A549 (cell line): ENCODE measurements around the gene DOC2A. TPM values are rescaled to one million over a fixed set of nuclear protein-coding genes. Genes with fewer than 3 reads are reported as not detected.

Experiments used
- ATAC-seq, 2 experiments: fragments of 200-7000 bp in 1 of 2; fragments of >200 bp in 1 of 2; cut with Nextera tagmentation in 1 of 2; cut with Tn5 transposase in 1 of 2; 3 replicates each; pipeline versions ENCODE4 v1.8.0 to v1.9.1; 2018 to 2020; ENCODE audit warnings: mild to moderate bottlenecking in 1 of 2, moderate library complexity in 1 of 2
- CTCF ChIA-PET: fragments of 300-600 bp; sonication (Branson Sonifier 250); formaldehyde crosslinking; extraction: SDS; loops from one replicate; lab custom pipeline; 2021; ENCODE audit warnings: antibody characterized with exemption, inconsistent platforms; lab: Yijun Ruan, JAX
- POLR2A ChIA-PET: fragments of 350-600 bp; formaldehyde crosslinking; extraction: SDS; loops from one replicate; lab custom pipeline; 2021; ENCODE audit warnings: antibody characterized with exemption, inconsistent platforms; lab: Yijun Ruan, JAX
- DNase-seq, 2 experiments: peaks; one replicate each; pipeline versions ENCODE4 v3.0.0 to v3.0.0-alpha.2; 2011 to 2016; ENCODE audit warnings: low read depth in 1 of 2, low spot score in 1 of 2
- FAIRE-seq: peaks from 2 replicates; lab custom pipeline; 2011; peaks lifted over from hg19 to GRCh38; lab: Jason Lieb, UNC
- H3K27ac ChIP-seq, 2 experiments: fragments of >200 bp; sonication (Bioruptor Twin); formaldehyde crosslinking; 3 replicates each; pipeline ENCODE4 v1.5.1; 2016 to 2017
- H3K4me1 ChIP-seq: fragments of >200 bp; sonication (Bioruptor Twin); formaldehyde crosslinking; 3 replicates; pipeline ENCODE4 v1.6.1; 2016
- H3K4me2 ChIP-seq: fragments of >200 bp; sonication (Bioruptor Twin); formaldehyde crosslinking; 3 replicates; pipeline ENCODE4 v1.6.1; 2016
- H3K4me3 ChIP-seq: fragments of >200 bp; sonication (Bioruptor Twin); formaldehyde crosslinking; 3 replicates; pipeline ENCODE4 v1.5.1; 2016
- H3K9me3 ChIP-seq: fragments of >200 bp; sonication (Bioruptor Twin); formaldehyde crosslinking; 3 replicates; pipeline ENCODE4 v1.6.1; 2016
- BHLHE40 ChIP-seq: IDR thresholded peaks from 2 replicates; pipeline ENCODE4 v1.6.1; 2012; ENCODE audit warnings: low read depth, low read length, inconsistent platforms
- CEBPB ChIP-seq, 2 experiments: fragments of >200 bp in 1 of 2; sonication (Bioruptor Twin) in 1 of 2; formaldehyde crosslinking in 1 of 2; IDR thresholded peaks; 2 replicates each; pipeline ENCODE4 v1.6.1; 2012 to 2016
- CHD2 ChIP-seq: fragments of 150-350 bp; IDR thresholded peaks from 2 replicates; pipeline ENCODE4 v1.6.1; 2014; ENCODE audit warnings: low read length; ENCODE audit not compliant: partially characterized antibody
- ESRRA ChIP-seq: fragments of 150-350 bp; IDR thresholded peaks from 2 replicates; pipeline ENCODE4 v1.6.1; 2014; ENCODE audit warnings: mild to moderate bottlenecking, low read length, borderline replicate concordance
- FOXS1 ChIP-seq: fragments of 250-450 bp; sonication (Bioruptor Pico); IDR thresholded peaks from 2 replicates; pipeline ENCODE4 v1.5.0; 2020; ENCODE audit warnings: mild to moderate bottlenecking, moderate library complexity
- GATA3 ChIP-seq: IDR thresholded peaks from 2 replicates; pipeline ENCODE4 v1.6.1; 2012; ENCODE audit warnings: borderline replicate concordance
- HDAC2 ChIP-seq: fragments of 200-600 bp; sonication (generic); IDR thresholded peaks from 2 replicates; pipeline ENCODE4 v1.6.1; 2016
- HEYL ChIP-seq: fragments of 250-450 bp; sonication (Bioruptor Pico); IDR thresholded peaks from 2 replicates; pipeline ENCODE4 v1.8.0; 2021; ENCODE audit warnings: mild to moderate bottlenecking, moderate library complexity
- HOXA7 ChIP-seq: fragments of 250-450 bp; sonication (Bioruptor Pico); IDR thresholded peaks from 2 replicates; pipeline ENCODE4 v1.5.0; 2020; ENCODE audit warnings: mild to moderate bottlenecking, moderate library complexity
- KDM1A ChIP-seq: fragments of 200-600 bp; sonication (generic); IDR thresholded peaks from 2 replicates; pipeline ENCODE4 v1.6.1; 2016; ENCODE audit warnings: low read depth, mild to moderate bottlenecking
- KDM5A ChIP-seq: fragments of 200-600 bp; sonication (generic); IDR thresholded peaks from 2 replicates; pipeline ENCODE4 v1.6.1; 2016; ENCODE audit warnings: antibody characterized with exemption, mild to moderate bottlenecking
- MAZ ChIP-seq: fragments of 150-350 bp; IDR thresholded peaks from 2 replicates; pipeline ENCODE4 v1.6.1; 2014; ENCODE audit warnings: antibody characterized with exemption, low read depth, low read length, borderline replicate concordance
- NFE2L2 ChIP-seq: fragments of 150-350 bp; conservative IDR thresholded peaks from 2 replicates; pipeline ENCODE4 v1.6.1; 2014; ENCODE audit warnings: low read length
- PHF8 ChIP-seq: fragments of 200-600 bp; sonication (generic); IDR thresholded peaks from 2 replicates; pipeline ENCODE4 v1.6.1; 2016; ENCODE audit warnings: low read depth, mild to moderate bottlenecking, antibody characterized with exemption, moderate library complexity, borderline replicate concordance
- POLR2AphosphoS2 ChIP-seq: conservative IDR thresholded peaks from 2 replicates; pipeline ENCODE4 v1.6.1; 2012; ENCODE audit warnings: low read length, improper control_type of control experiment, inconsistent platforms
- RAD21 ChIP-seq, 2 experiments: fragments of >200 bp in 1 of 2; sonication (Bioruptor Twin) in 1 of 2; formaldehyde crosslinking in 1 of 2; IDR thresholded peaks in 1 of 2; conservative IDR thresholded peaks in 1 of 2; 2 replicates in 1 of 2; 3 replicates in 1 of 2; pipeline ENCODE4 v1.6.1; 2012 to 2018; ENCODE audit warnings: inconsistent platforms in 1 of 2
- REST ChIP-seq: fragments of 200-600 bp; sonication (generic); IDR thresholded peaks from 2 replicates; pipeline ENCODE4 v1.6.1; 2016; ENCODE audit warnings: antibody characterized with exemption, mild to moderate bottlenecking, moderate library complexity
- RNF2 ChIP-seq: fragments of 200-600 bp; sonication (generic); IDR thresholded peaks from 2 replicates; pipeline ENCODE4 v1.6.1; 2016; ENCODE audit warnings: low read depth, mild to moderate bottlenecking, antibody characterized with exemption, moderate library complexity, borderline replicate concordance
- SMC3 ChIP-seq: fragments of >200 bp; sonication (Bioruptor Twin); formaldehyde crosslinking; IDR thresholded peaks from 3 replicates; pipeline ENCODE4 v1.6.1; 2018; ENCODE audit warnings: inconsistent platforms
- ZNF302 ChIP-seq: fragments of 250-450 bp; sonication (Bioruptor Pico); IDR thresholded peaks from 2 replicates; pipeline ENCODE4 v1.9.0; 2021; ENCODE audit warnings: inconsistent platforms, mild to moderate bottlenecking, moderate library complexity
- ZSCAN20 ChIP-seq: fragments of 250-450 bp; sonication (Bioruptor Pico); IDR thresholded peaks from 2 replicates; pipeline ENCODE4 v1.8.0; 2022; ENCODE audit warnings: mild to moderate bottlenecking, moderate library complexity
- WGBS: methylation state at CpG from one replicate; pipeline ENCODE4 v1.1.6; 2017; ENCODE audit errors: missing lambda C conversion rate; 5-methylcytosine and 5-hydroxymethylcytosine counted together
- polyA plus RNA-seq, 4 experiments: library from polyadenylated mRNA; depleted of rRNA in 3 of 4; stranded (reverse); fragments of >200 nt; fragmentation: RNase III in 1 of 4; extraction: RNeasy Plus Mini Kit Qiagen cat#74134 plus additional on column Dnase treatment in 1 of 4; gene quantifications; 2 replicates in 3 of 4; 3 replicates in 1 of 4; pipeline ENCODE4 v1.2.3, GENCODE V29; 2011 to 2017
- TF ChIP-seq, protein P1 (sequence below): fragments of 150-350 bp; IDR thresholded peaks from 2 replicates; pipeline ENCODE4 v1.6.1; 2014; ENCODE audit warnings: low read depth, mild to moderate bottlenecking, low read length
- TF ChIP-seq, protein P2 (sequence below): fragments of 450-650 bp; IDR thresholded peaks from 2 replicates; pipeline ENCODE4 v1.6.1; 2014; ENCODE audit warnings: antibody characterized with exemption

DOC2A gene
- polyA plus RNA-seq, 2 of the 4 experiments (the other 2 are of a cell fraction) = 2.5 to 5.5 TPM

- POLR2A ChIA-PET = no interaction called here
- Histone ChIP-seq H3K9me3 (peaks cover 4% of the 10 kb centered on the region; the same call in 1 of the 3 replicates), H3K27ac (peak overlapping the region in 1 of 2 experiments; percentile 98; a peak in 3 of 6 replicates), H3K4me2 (peak overlapping the region; percentile 97), H3K4me1 (peaks cover 19% of the 10 kb centered on the region), H3K4me3 (peak overlapping the region; percentile 67)
- CTCF ChIA-PET = interaction anchor here (0.6 to 2.0 kb wide), 9 partner anchors 9 to 275 kb away, joined by 3 to 7 read pairs (median 3); partner anchors contain the start of gene TMEM219
- TF ChIP-seq PHF8 (no peak), HOXA7 (CRISPR knock-in tag) (no peak), SMC3 (no peak), GATA3 (no peak), FOXS1 (CRISPR knock-in tag) (no peak), BHLHE40 (no peak), REST (no peak), KDM1A (no peak), MAZ (no peak), RNF2 (no peak), KDM5A (no peak), ZNF302 (CRISPR knock-in tag) (no peak), ZSCAN20 (CRISPR knock-in tag) (no peak), NFE2L2 (no peak), HDAC2 (no peak), POLR2AphosphoS2 (no peak), CEBPB (IDR thresholded peaks at IDR 0.05) (no peak), HEYL (CRISPR knock-in tag) (no peak)
- TF ChIP-seq, protein P1, sequence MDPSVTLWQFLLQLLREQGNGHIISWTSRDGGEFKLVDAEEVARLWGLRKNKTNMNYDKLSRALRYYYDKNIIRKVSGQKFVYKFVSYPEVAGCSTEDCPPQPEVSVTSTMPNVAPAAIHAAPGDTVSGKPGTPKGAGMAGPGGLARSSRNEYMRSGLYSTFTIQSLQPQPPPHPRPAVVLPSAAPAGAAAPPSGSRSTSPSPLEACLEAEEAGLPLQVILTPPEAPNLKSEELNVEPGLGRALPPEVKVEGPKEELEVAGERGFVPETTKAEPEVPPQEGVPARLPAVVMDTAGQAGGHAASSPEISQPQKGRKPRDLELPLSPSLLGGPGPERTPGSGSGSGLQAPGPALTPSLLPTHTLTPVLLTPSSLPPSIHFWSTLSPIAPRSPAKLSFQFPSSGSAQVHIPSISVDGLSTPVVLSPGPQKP = no peak
- TF ChIP-seq, protein P2, sequence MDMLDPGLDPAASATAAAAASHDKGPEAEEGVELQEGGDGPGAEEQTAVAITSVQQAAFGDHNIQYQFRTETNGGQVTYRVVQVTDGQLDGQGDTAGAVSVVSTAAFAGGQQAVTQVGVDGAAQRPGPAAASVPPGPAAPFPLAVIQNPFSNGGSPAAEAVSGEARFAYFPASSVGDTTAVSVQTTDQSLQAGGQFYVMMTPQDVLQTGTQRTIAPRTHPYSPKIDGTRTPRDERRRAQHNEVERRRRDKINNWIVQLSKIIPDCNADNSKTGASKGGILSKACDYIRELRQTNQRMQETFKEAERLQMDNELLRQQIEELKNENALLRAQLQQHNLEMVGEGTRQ = no peak
- DNase-seq (no peak), FAIRE-seq (no peak), ATAC-seq (no peak)
- 57% methylated on average over 6 of the region's 6 CpGs for WGBS
Observed at GRCh38 chr16:29975811-29976511, 34.9 kb downstream of the DOC2A start.

DNA sequence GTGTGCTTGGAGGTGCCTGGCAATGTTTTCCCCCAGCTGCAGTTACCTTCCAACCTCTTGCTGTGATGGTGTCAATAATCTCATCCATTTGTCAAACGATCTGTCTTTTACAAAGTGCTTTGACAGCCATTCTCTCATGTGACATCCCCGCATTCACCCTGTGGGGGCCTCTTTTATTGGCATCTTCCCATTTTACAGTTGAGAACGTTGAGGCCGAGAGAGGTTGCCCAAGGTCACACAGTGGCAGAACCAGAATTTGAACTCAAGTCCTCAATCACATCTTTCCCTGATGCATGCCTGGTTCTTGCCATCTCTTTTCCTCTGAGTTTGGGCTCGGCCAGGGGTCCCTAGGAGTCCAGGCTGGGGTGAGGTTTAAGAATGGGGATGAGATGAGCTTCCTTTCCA lies 35.7 kb downstream of the DOC2A start:
- CTCF ChIA-PET = interaction anchor here (0.6 to 2.0 kb wide), 9 partner anchors 8 to 150 kb away, joined by 3 to 7 read pairs (median 3); partner anchors contain the start of gene TMEM219

More for the DNA sequence above, 35.7 kb downstream of the DOC2A start:
- POLR2A ChIA-PET = no interaction called here
- Histone ChIP-seq H3K9me3 (peaks cover 4% of the 10 kb centered on the region; the same call in 1 of the 3 replicates), H3K4me2 (peak overlapping the region; percentile 97), H3K4me1 (peaks cover 19% of the 10 kb centered on the region), H3K27ac (peak overlapping the region; percentile 90 to 98; a peak in 4 of 6 replicates), H3K4me3 (peak overlapping the region; percentile 67)
- TF ChIP-seq RAD21 (conservative IDR thresholded peaks at IDR 0.05 in 1 of 2, IDR thresholded peaks at IDR 0.05 in 1 of 2) (no peak), ZSCAN20 (CRISPR knock-in tag) (no peak), ESRRA (peak; percentile 100), CHD2 (no peak), KDM1A (peak; percentile 55; the same call in 1 of the 2 replicates), POLR2AphosphoS2 (no peak), ZNF302 (CRISPR knock-in tag) (no peak)
- FAIRE-seq = no peak
- 84% methylated on average over 5 of the region's 5 CpGs for WGBS
- DNase-seq = no peak
- no peak for ATAC-seq
